K562 (cell line): ENCODE results near the gene NINJ1. TPM values are rescaled to one million over a fixed set of nuclear protein-coding genes. Genes with fewer than 3 reads are reported as not detected.

Source experiments
- ARID3B ChIP-seq: fragments of 250-450 bp; sonication (Bioruptor Pico); IDR thresholded peaks from 2 replicates; pipeline ENCODE4 v1.4.0; 2020; ENCODE audit warnings: borderline replicate concordance
- CBX5 ChIP-seq: IDR thresholded peaks from 2 replicates; pipeline ENCODE4 v1.6.1; 2014; ENCODE audit warnings: low read depth, borderline replicate concordance
- CHD7 ChIP-seq: fragments of 200-600 bp; sonication (generic); IDR thresholded peaks from one replicate; pipeline ENCODE4 v1.6.1; 2012; ENCODE audit warnings: mild to moderate bottlenecking, low read depth, low read length, inconsistent platforms
- FOSL1 ChIP-seq: fragments of 200-800 bp; sonication (Bioruptor generic); conservative IDR thresholded peaks from 2 replicates; pipeline ENCODE4 v1.6.1; 2016; ENCODE audit warnings: missing genetic modification characterization, missing compliant biosample characterization
- HDAC1 ChIP-seq, 2 experiments: fragments of 450-650 bp; IDR thresholded peaks; 2 replicates each; pipeline ENCODE4 v1.6.1; 2016 to 2017; ENCODE audit warnings: inconsistent platforms in 1 of 2, mild to moderate bottlenecking in 1 of 2, moderate library complexity in 1 of 2
- MAZ ChIP-seq, 2 experiments: fragments of 450-650 bp in 1 of 2; sonication (generic) in 1 of 2; formaldehyde crosslinking; IDR thresholded peaks in 1 of 2; conservative IDR thresholded peaks in 1 of 2; 2 replicates each; pipeline versions ENCODE4 v1.4.0 to v1.5.0; 2020; ENCODE audit warnings: mild to moderate bottlenecking in 1 of 2, missing genetic modification reagents in 1 of 2
- NR1H2 ChIP-seq: sonication (generic); formaldehyde crosslinking; IDR thresholded peaks from 2 replicates; pipeline ENCODE4 v1.4.0; 2020; ENCODE audit warnings: mild to moderate bottlenecking, missing genetic modification reagents
- RNF219 ChIP-seq: fragments of 250-450 bp; sonication (Bioruptor Pico); IDR thresholded peaks from 2 replicates; pipeline ENCODE4 v1.5.0; 2022; ENCODE audit warnings: mild to moderate bottlenecking
- TARDBP ChIP-seq: fragments of 450-650 bp; IDR thresholded peaks from 2 replicates; pipeline ENCODE4 v1.6.1; 2016
- polyA plus RNA-seq, 8 experiments: library from polyadenylated mRNA; depleted of rRNA in 4 of 8; stranded (reverse) in 5 of 8; unstranded in 3 of 8; fragments of >200 nt; fragmentation: Nextera tagmentation in 2 of 8; fragmentation: Illumina TruSeq in 1 of 8; extraction: Ambion mirVana in 2 of 8; extraction: Trizol in 1 of 8; gene quantifications; 2 replicates each; pipeline versions ENCODE4 v1.2.1 to v1.2.3, GENCODE V29; 2011 to 2014; ENCODE audit warnings: inconsistent platforms in 1 of 8, missing spikeins in 1 of 8
- total RNA-seq, 7 experiments: library from RNA; depleted of rRNA in 6 of 7; stranded (reverse); fragments of >200 nt in 6 of 7; fragmentation: Illumina TruSeq in 2 of 7; extraction: Trizol in 2 of 7; gene quantifications; 2 replicates each; pipeline versions ENCODE4 v1.2.1 to v1.2.3, GENCODE V29; 2011 to 2021; ENCODE audit warnings: low replicate concordance in 1 of 7

Gene NINJ1
- total and polyA plus RNA-seq, 9 of the 15 experiments (the other 6 are each of a cell fraction or from before 2014, with no cell fraction given) = 0.13 to 8.4 (median 4.9) TPM

GRCh38 chr9:93095205-93096130 is 38.6 kb downstream of the NINJ1 start (continued):
- peak; percentile 75 to 76 for TF ChIP-seq MAZ (CRISPR knock-in tag; conservative IDR thresholded peaks at IDR 0.05 in 1 of 2, IDR thresholded peaks at IDR 0.05 in 1 of 2)
- no peak for TF ChIP-seq RNF219 (CRISPR knock-in tag)
- TF ChIP-seq ARID3B (CRISPR knock-in tag) = no peak
- TF ChIP-seq CBX5 = no peak
- TF ChIP-seq NR1H2 (CRISPR knock-in tag) = no peak
- TF ChIP-seq CHD7 = no peak
- no peak for TF ChIP-seq TARDBP
- TF ChIP-seq FOSL1 (tag) = no peak
- no peak for TF ChIP-seq HDAC1 (IDR thresholded peaks at IDR 0.05)
